Measurements from ENCODE around the gene TUBA4B. TPM values are rescaled to one million over a fixed set of nuclear protein-coding genes. Genes with fewer than 3 reads are reported as not detected.

Gene TUBA4B
- total and polyA plus RNA-seq, 2 of the 4 experiments (the other 2 are of a cell fraction): not detected

DNA sequence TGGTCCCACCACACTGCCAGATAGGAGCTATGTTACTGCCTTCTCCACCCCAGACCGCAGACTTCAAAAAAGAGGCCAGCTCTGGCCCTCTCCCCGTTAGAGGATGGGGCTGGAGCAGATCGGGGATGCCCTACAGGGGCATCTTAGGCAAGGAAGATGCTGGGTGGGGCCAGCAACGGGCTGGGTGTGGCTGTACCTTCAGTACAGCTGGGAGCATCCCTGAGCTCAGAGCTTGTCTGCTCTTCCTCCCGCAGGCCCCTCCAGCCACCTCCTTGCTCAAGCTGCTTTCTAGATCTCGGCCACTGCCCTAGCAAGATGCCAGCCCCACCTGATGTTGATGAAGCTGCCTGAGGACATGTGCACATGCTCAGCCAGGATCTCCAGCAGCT, 46.3 kb downstream of the TUBA4B start:
- Histone ChIP-seq H2BK20ac (ENCODE audit: low read depth, low read length) (no peak overlapping the region), H3K9ac (ENCODE audit: low read depth, low read length) (no peak overlapping the region), H3K14ac (replicated peaks; ENCODE audit: low read depth, low read length) (no peak overlapping the region), H3K4me1 (ENCODE audit: control insufficient read depth, insufficient read depth, low read length) (peaks cover 5% of the 10 kb centered on the region; the same call in 1 of the 2 replicates), H3K27ac (ENCODE audit: insufficient read depth, low read length) (no peak overlapping the region), H3K4me3 (ENCODE audit: insufficient read depth, low read depth, low read length) (no peak overlapping the region), H3K9me1 (ENCODE audit: insufficient read depth, low read length) (no peaks in the 10 kb centered on the region), H2AFZ (replicated peaks; ENCODE audit: low read length, poor library complexity) (peak overlapping the region; percentile 89), H4K91ac (ENCODE audit: insufficient read depth, low read depth, low read length) (peak overlapping the region; percentile 44; the same call in 1 of the 2 replicates), H4K20me1 (ENCODE audit: insufficient read depth, low read length) (no peaks in the 10 kb centered on the region), H3K4me2 (ENCODE audit: low read depth, low read length) (no peak overlapping the region), H3K9me3 (ENCODE audit: control insufficient read depth, insufficient read depth, low read length) (no peaks in the 10 kb centered on the region), H3K56ac (ENCODE audit: extremely low read depth, insufficient read depth, low read length) (no peak overlapping the region), H2BK15ac (ENCODE audit: low read depth, low read length) (no peak overlapping the region), H3K27me3 (ENCODE audit: control insufficient read depth, insufficient read depth, low read length) (no peaks in the 10 kb centered on the region), H3K4ac (ENCODE audit: low read depth, low read length) (no peak overlapping the region), H3K18ac (ENCODE audit: low read depth, low read length) (no peak overlapping the region), H4K5ac (ENCODE audit: low read depth, low read length) (no peak overlapping the region), H4K8ac (ENCODE audit: low read depth in 2 of 2, low read length in 2 of 2) (no peak overlapping the region; a peak in 1 of 4 replicates), H2AK9ac (replicated peaks; ENCODE audit: low read depth, low read length, poor library complexity) (peak overlapping the region; percentile 67), H2BK5ac (ENCODE audit: low read depth, low read length, poor library complexity, severe bottlenecking) (no peak overlapping the region), H3K23ac (ENCODE audit: low read depth, low read length) (no peak overlapping the region), H2BK120ac (ENCODE audit: low read depth, low read length) (no peak overlapping the region), H2AK5ac (ENCODE audit: low read depth, low read length) (no peak overlapping the region), H3K36me3 (ENCODE audit: control insufficient read depth, insufficient read depth, low read length) (peaks cover 4% of the 10 kb centered on the region), H3K79me1 (ENCODE audit: low read depth in 1 of 2, low read length in 2 of 2) (no peaks in the 10 kb centered on the region)
- DNase-seq (no peak), ATAC-seq (ENCODE audit: low read depth) (no peak)
- no TSS peak for BruUV-seq (replicated peaks)
- in situ Hi-C loops (cut with MboI; ENCODE audit: low sequenced_read_pairs) (loop anchor here (5.0 kb wide), 1 partner anchor 127 kb away; the partner anchor contains the start of gene SLC23A3), intact Hi-C loops (cut with micrococcal nuclease) (loop anchor here (5.0 kb wide), 2 partner anchors 233 to 242 kb away; no protein-coding TSS in a partner anchor), dilution Hi-C loops (cut with HindIII; ENCODE audit: low sequenced_read_pairs, unreplicated experiment) (no loop called here)
- POLR2A ChIA-PET (ENCODE audit: unreplicated experiment): no interaction called here
- WGBS, 2 experiments (ENCODE audit: extremely low coverage in 2 of 2, insufficient read length in 1 of 2): no CpG with 5 or more reads among the region's 6 CpGs
- TF ChIP-seq MAFK (IDR thresholded peaks at IDR 0.05; ENCODE audit: low read depth, low read length) (no peak), POLR2A (IDR thresholded peaks at IDR 0.05; ENCODE audit: low read depth, low read length) (no peak), MXI1 (IDR thresholded peaks at IDR 0.05; ENCODE audit: borderline replicate concordance, low read depth, low read length) (no peak), BHLHE40 (IDR thresholded peaks at IDR 0.05; ENCODE audit: low read depth, low read length) (no peak), SMC3 (IDR thresholded peaks at IDR 0.05; ENCODE audit: low read depth, low read length) (no peak), ELK1 (IDR thresholded peaks at IDR 0.05; ENCODE audit: borderline replicate concordance, low read depth, low read length) (no peak), NFE2L2 (IDR thresholded peaks at IDR 0.05; ENCODE audit: low read depth, low read length) (no peak), RAD21 (IDR thresholded peaks at IDR 0.05; ENCODE audit: low read length) (no peak), USF2 (IDR thresholded peaks at IDR 0.05; ENCODE audit: low read depth, low read length) (no peak), CHD1 (IDR thresholded peaks at IDR 0.05; ENCODE audit: low read depth, low read length) (no peak)
- CTCF ChIA-PET: interaction anchor here (0.6 to 1.4 kb wide), 3 partner anchors 12 to 36 kb away, joined by 3 read pairs; no protein-coding TSS in a partner anchor
